Cardiac septum (tissue), 1 donor: ENCODE measurements around the gene GLOD4. TPM values are rescaled to one million over a fixed set of nuclear protein-coding genes. Genes with fewer than 3 reads are reported as not detected.
"Not testable (repeated sequence)": the region's sequence is repeated elsewhere in the genome, so short reads cannot be mapped to it uniquely, and the experiment has no call there.

Experiments
- DNase-seq: peaks from one replicate; pipeline ENCODE4 v3.0.0-alpha.2; 2020; ENCODE audit warnings: low spot score
- intact Hi-C: fragments of 100-400 bp; cut with DNase I; formaldehyde crosslinking; loops from one replicate; pipeline ENCODE4 v1.14.0; 2022
- total RNA-seq: library from RNA; stranded (reverse); fragmentation: NEBNext Ultra II Directional; extraction: Animal tissue kit (Norgen Biotek cat#: 25700); gene quantifications from one replicate; pipeline ENCODE4 v1.2.1, GENCODE V29; 2021
- donor health status: DM: no; HTN: no; CAD: no.

The GLOD4 gene
- total RNA-seq, 1 donor from 2014 or later = 33.8 TPM

- no peak for DNase-seq
- intact Hi-C loops = no loop called here
These were observed 21.1 kb upstream of the GLOD4 start for GRCh38 chr17:802901-803881.

GRCh38 chr17:802481-802880 lies 20.4 kb upstream of the GLOD4 start:
- intact Hi-C loops = no loop called here
- DNase-seq = no peak

- DNase-seq = no peak
- intact Hi-C loops = no loop called here
These were observed 19.6 kb upstream of the GLOD4 start for GRCh38 chr17:801660-802059.

GRCh38 chr17:800446-801242 lies 18.6 kb upstream of the GLOD4 start:
- intact Hi-C loops = no loop called here
- DNase-seq = no peak

- intact Hi-C loops = loop anchor here (5.0 kb wide), 1 partner anchor 78 kb away; no protein-coding TSS in a partner anchor
- DNase-seq = no peak
These were observed 17.2 kb upstream of the GLOD4 start for GRCh38 chr17:799261-799660.

- intact Hi-C loops = loop anchor here (5.0 kb wide), 1 partner anchor 79 kb away; no protein-coding TSS in a partner anchor
- DNase-seq = no peak
These were observed 16.2 kb upstream of the GLOD4 start for GRCh38 chr17:798246-798645.

- intact Hi-C loops = loop anchor here (5.0 kb wide), 1 partner anchor 80 kb away; no protein-coding TSS in a partner anchor
- no peak for DNase-seq
These were observed 15.3 kb upstream of the GLOD4 start for GRCh38 chr17:797236-797840.

- intact Hi-C loops = loop anchor here (5.0 kb wide), 1 partner anchor 81 kb away; no protein-coding TSS in a partner anchor
- DNase-seq = no peak
These were observed 14.5 kb upstream of the GLOD4 start for GRCh38 chr17:796609-797008.

GRCh38 chr17:795721-796120 lies 13.6 kb upstream of the GLOD4 start:
- intact Hi-C loops = loop anchor here (1.0 to 5.0 kb wide), 2 partner anchors 82 to 186 kb away; no protein-coding TSS in a partner anchor
- no peak for DNase-seq

GRCh38 chr17:795276-795675 lies 13.2 kb upstream of the GLOD4 start:
- DNase-seq = no peak
- intact Hi-C loops = loop anchor here (1.0 to 5.0 kb wide), 2 partner anchors 82 to 186 kb away; no protein-coding TSS in a partner anchor

GRCh38 chr17:794876-795275 lies 12.8 kb upstream of the GLOD4 start:
- intact Hi-C loops = loop anchor here (1.0 to 5.0 kb wide), 3 partner anchors 82 to 262 kb away; no protein-coding TSS in a partner anchor
- DNase-seq = peak; percentile 88

- intact Hi-C loops = loop anchor here (5.0 kb wide), 1 partner anchor 265 kb away; no protein-coding TSS in a partner anchor
These were observed 10.2 kb upstream of the GLOD4 start for GRCh38 chr17:792277-792676.

GRCh38 chr17:791829-792228 lies 9.7 kb upstream of the GLOD4 start:
- intact Hi-C loops = loop anchor here (5.0 kb wide), 1 partner anchor 265 kb away; no protein-coding TSS in a partner anchor
- no peak for DNase-seq

More at GRCh38 chr17:792277-792676, 10.2 kb upstream of the GLOD4 start:
- DNase-seq = no peak

GRCh38 chr17:790874-791247 lies 8.8 kb upstream of the GLOD4 start:
- DNase-seq = not testable (repeated sequence)
- intact Hi-C loops = loop anchor here (5.0 kb wide), 1 partner anchor 266 kb away; no protein-coding TSS in a partner anchor

- DNase-seq = not testable (repeated sequence)
These were observed 8.1 kb upstream of the GLOD4 start for GRCh38 chr17:789931-790873.

GRCh38 chr17:789160-789840 lies 7.2 kb upstream of the GLOD4 start:
- intact Hi-C loops = no loop called here

More at GRCh38 chr17:789931-790873, 8.1 kb upstream of the GLOD4 start:
- intact Hi-C loops = loop anchor here (5.0 kb wide), 1 partner anchor 267 kb away; no protein-coding TSS in a partner anchor

GRCh38 chr17:788551-788950 lies 6.5 kb upstream of the GLOD4 start:
- DNase-seq = no peak
- intact Hi-C loops = no loop called here

More at GRCh38 chr17:789160-789840, 7.2 kb upstream of the GLOD4 start:
- no peak for DNase-seq
